AG20443 (cell line): Measurements from ENCODE around the gene LGALS16.
"Not testable (repeated sequence)": the region's sequence is repeated elsewhere in the genome, so short reads cannot be mapped to it uniquely, and the experiment has no call there.

Experiments used
- DNase-seq: peaks from one replicate; pipeline ENCODE4 v3.0.0; 2012; ENCODE audit warnings: low spot score, mixed read lengths

The LGALS16 gene

GRCh38 chr19:39655613-39656012 lies at the start of gene LGALS16:
Gene LGALS16 (plus strand): TSS chr19:39655913. CDS start chr19:39655962, 49 bp downstream.
- DNase-seq: no peak

DNA sequence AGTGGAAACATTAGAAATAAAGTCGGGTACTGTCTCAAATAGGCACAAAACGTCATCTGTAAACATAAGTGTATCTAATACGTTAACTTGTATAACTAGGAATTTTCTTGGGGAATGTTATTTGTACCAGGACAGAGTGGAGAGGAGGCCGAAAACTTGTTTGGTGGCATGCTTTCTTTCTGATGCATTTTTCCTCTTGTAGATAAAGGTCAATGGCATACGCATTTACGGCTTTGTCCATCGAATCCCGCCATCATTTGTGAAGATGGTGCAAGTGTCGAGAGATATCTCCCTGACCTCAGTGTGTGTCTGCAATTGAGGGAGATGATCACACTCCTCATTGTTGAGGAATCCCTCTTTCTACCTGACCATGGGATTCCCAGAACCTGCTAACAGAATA lies 48.7 kb upstream of the LGALS16 start:
- no peak for DNase-seq

GRCh38 chr19:39607561-39607960 lies 48.2 kb upstream of the LGALS16 start:
- DNase-seq: no peak

GRCh38 chr19:39613597-39613996 lies 42.1 kb upstream of the LGALS16 start:
- DNase-seq: no peak

DNA sequence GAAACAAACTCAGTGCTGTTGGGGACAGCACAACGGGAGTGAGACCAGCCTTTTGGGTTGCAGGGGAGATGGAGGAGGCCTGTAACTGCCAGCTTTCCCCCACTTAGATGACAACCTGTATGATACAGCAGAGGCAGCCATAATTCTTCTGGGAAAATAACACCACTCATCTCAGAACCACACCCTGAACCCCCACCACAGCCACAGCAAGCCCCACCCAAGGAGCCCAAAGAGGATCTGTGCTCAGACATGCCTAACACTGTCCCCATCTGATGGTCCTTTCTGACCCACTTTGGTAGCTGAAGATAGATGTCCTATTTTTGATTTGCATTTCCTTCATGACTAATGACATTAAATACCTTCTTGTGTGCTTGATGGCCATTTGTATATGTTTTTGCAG lies 38.0 kb upstream of the LGALS16 start:
- no peak for DNase-seq

GRCh38 chr19:39623946-39624345 lies 31.8 kb upstream of the LGALS16 start:
- no peak for DNase-seq

- DNase-seq: not testable (repeated sequence)
Observed at GRCh38 chr19:39627631-39628030, 28.1 kb upstream of the LGALS16 start.

DNA sequence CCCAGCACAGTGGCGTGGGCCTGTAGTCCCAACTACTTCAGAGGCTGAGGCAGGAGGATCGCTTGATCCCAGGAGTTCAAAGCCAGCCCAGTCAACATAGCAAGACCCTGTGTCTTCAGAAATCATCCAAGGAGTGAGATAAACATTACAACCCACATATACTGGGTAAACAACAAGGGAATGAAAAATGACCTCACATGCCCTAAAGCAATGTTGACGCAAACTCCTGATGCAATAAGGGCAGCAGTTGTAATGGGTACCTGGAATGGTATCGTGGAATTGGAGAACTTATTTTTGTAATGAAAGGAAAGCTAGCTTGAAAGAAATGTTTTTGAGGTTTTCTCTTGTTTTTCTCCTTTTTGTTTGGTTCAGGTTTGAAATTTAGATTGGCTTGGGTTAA lies 24.5 kb upstream of the LGALS16 start:
- DNase-seq: no peak

DNA sequence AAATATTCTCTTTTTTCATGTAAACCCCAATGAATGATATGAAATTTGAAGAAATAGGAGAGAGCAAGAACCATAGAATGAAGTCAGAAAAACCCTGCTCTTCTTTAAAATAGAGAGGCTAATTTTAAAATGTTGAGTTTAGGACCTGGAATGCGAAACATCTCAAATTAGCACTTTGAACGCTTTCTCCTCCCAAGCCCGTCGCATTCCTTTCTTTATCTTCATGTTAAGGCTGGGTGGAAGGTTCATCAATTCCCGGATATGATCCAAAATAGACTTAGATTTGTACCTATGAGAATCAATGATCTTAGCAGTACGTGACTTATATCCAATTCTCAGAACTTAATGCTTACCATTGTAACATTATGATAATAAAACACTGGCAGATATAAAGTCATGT lies 24.1 kb upstream of the LGALS16 start:
- DNase-seq: no peak

DNA sequence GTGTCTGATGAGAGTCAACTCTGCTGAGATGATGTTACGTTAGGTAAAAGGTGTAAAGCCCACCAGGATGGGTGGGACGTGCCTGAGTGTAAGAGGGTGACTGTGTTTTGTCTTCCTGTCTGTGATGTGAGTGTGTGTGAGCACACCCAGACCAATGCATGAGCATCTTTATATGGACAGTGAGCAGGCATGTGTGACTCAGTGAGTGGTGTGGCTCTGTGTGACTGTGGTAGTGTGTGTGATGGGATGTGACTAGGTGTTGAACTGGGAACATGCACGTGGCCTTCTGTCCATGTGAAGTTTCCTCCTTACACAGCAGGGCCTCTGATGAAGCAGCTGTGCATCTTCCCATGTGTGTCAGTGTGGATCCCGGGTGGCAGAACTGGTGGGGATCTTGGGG lies 17.8 kb upstream of the LGALS16 start:
- no peak for DNase-seq

DNA sequence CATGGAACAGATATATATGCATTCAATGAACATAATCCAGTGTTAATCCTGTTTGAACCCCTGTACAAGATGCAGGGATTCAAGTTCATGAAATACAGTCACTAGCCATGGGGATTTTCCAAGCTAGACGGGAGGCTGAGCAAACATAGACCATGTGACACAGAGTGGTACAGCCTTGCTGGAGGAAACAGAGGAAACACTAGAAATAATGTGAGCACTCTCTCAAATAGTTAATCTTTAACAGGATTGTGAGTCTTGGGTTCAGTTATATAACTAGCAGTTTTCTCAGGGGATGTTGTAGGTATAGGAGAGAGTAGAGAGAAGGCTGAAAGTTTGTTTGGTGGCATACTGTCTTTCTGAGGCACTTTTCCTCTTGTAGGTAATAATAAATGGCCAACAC lies 13.9 kb upstream of the LGALS16 start:
- no peak for DNase-seq

GRCh38 chr19:39643591-39643990 lies 12.1 kb upstream of the LGALS16 start:
- DNase-seq: no peak

GRCh38 chr19:39645800-39646411 lies 9.8 kb upstream of the LGALS16 start:
- peak; percentile 17 for DNase-seq

- no peak for DNase-seq
Observed at GRCh38 chr19:39647918-39648317, 7.8 kb upstream of the LGALS16 start.

- no peak for DNase-seq
Observed at GRCh38 chr19:39659791-39660190, 4.1 kb downstream of the LGALS16 start.

DNA sequence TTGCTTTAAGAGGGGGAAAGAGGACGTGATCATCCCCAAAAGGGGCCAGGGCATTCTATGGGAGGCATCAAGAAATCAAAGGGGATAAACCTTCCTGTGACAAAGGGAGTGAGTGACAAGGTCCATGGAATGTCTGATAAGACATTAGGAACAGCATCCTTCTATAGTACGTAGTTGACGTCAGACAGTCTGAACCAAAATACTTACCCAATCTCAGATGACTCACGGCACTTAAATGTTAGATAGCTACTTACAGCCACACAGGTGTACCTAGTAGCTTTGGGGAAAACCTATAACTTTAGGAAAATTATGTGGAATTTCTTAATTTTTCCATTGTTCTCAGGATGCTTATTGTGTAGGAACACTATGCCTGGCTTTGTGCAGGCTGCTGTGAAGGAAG lies 4.9 kb downstream of the LGALS16 start:
- no peak for DNase-seq

- DNase-seq: no peak
Observed at GRCh38 chr19:39661565-39661964, 5.9 kb downstream of the LGALS16 start.

GRCh38 chr19:39669860-39670259 lies 14.1 kb downstream of the LGALS16 start:
- not testable (repeated sequence) for DNase-seq

- no peak for DNase-seq
Observed at GRCh38 chr19:39670998-39671397, 15.3 kb downstream of the LGALS16 start.

- DNase-seq: peak; percentile 43
Observed at GRCh38 chr19:39671739-39672363, 16.1 kb downstream of the LGALS16 start.

DNA sequence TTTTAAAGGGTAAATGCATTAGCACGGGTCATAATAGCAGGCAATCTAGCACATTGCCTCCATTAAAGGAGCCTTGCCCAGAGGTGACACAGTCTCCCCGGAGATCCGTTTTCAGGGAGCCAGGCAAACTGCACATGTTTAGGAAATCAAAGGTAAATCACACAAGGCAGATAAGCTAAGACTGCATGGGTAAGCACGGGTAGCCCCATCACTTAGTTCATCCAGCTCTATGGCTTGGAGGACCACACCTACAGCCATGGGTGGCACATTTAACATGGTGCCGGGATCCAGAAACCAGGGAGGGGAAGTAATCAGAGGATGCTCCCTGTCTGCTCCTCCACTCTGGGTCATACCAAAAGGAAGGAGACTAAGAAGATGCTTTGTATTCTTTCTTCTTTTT lies 16.8 kb downstream of the LGALS16 start:
- DNase-seq: no peak

GRCh38 chr19:39673862-39674261 lies 18.1 kb downstream of the LGALS16 start:
- DNase-seq: not testable (repeated sequence)

DNA sequence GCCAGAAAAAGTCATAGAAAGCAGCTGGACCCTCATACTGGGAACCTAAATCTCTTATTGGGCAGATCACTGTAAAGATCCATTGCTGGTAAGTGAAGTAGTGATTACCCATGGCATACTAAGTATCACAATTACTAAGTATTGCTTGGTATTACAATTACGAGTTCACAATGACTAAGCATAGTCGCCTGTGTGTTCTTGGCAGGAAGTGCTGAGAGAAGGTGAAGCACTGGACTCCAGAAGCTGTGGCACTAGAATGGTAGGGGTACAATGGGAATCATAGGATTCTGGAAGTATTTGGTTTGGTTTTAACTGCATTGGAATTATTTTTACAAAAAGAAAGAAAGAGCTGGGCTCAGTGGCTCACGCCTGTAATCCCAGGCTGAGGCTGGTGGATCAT lies 20.3 kb downstream of the LGALS16 start:
- no peak for DNase-seq
